Activated B cell treated with CpG ODN at 0.5 μM for 24 hours (primary cell): ENCODE data around the gene GRM3. TPM values are rescaled to one million over a fixed set of nuclear protein-coding genes. Genes with fewer than 3 reads are reported as not detected.

ENCODE experiments used
- ATAC-seq: fragments of 200-7000 bp; cut with Tn5 transposase; one replicate; pipeline ENCODE4 v1.10.0; 2021; ENCODE audit warnings: low read depth, mild to moderate bottlenecking, moderate library complexity
- CTCF ChIA-PET: fragments of 350-600 bp; sonication (Branson Sonifier 250); formaldehyde crosslinking; loops from one replicate; lab custom pipeline; 2021; ENCODE audit warnings: antibody characterized with exemption; lab: Charles Lee
- POLR2A ChIA-PET: fragments of 350-600 bp; sonication (Branson Sonifier 250); formaldehyde crosslinking; loops from one replicate; lab custom pipeline; 2021; ENCODE audit warnings: antibody characterized with exemption; lab: Charles Lee
- DNase-seq: peaks from one replicate; pipeline ENCODE4 v3.0.0; 2022
- H3K27ac Mint-ChIP-seq: one replicate; pipeline ENCODE4 v1.8.0; 2020; ENCODE audit warnings: mixed read lengths
- H3K27me3 Mint-ChIP-seq: one replicate; pipeline ENCODE4 v1.8.0; 2021; ENCODE audit warnings: mixed read lengths
- H3K36me3 Mint-ChIP-seq: one replicate; pipeline ENCODE4 v1.8.0; 2021; ENCODE audit warnings: low read depth, mixed read lengths
- H3K4me1 Mint-ChIP-seq: one replicate; pipeline ENCODE4 v1.8.0; 2021; ENCODE audit warnings: mixed read lengths
- H3K4me3 Mint-ChIP-seq: one replicate; pipeline ENCODE4 v1.8.0; 2020; ENCODE audit warnings: mild to moderate bottlenecking, mixed read lengths
- H3K9me3 Mint-ChIP-seq: one replicate; pipeline ENCODE4 v1.8.0; 2020; ENCODE audit warnings: mixed read lengths
- intact Hi-C: fragments of 100-400 bp; cut with micrococcal nuclease; formaldehyde crosslinking; loops from one replicate; pipeline ENCODE4 v1.15.1; 2024
- total RNA-seq: library from RNA; stranded (reverse); gene quantifications from 2 replicates; pipeline ENCODE4 v1.2.3, GENCODE V29; 2022
- TF ChIP-seq, protein P1 (sequence below): fragments of 200-600 bp; IDR thresholded peaks from one replicate; pipeline ENCODE4 v1.8.0; 2022; ENCODE audit warnings: antibody characterized with exemption, mild to moderate bottlenecking

The GRM3 gene
- total RNA-seq, 1 donor from 2014 or later, result not detected

DNA sequence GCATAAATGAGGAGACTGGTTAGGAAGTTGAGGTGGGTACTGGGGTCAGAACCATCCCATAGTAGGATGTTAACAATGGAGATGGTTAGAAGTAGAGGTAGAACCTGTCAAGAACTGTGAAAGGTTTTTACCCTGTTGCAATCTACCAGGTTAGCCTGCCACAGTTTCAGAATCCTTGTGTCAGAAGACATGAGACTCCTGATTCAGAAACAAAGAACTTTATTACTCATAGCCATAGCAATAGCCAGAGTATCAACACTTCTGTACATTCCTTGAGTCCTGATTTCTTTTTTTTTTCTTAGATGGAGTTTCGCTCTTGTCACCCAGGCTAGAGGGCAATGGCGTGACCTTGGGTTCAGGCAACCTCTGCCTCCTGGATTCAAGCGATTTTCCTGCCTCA, 200.9 kb downstream of the GRM3 start:
- intact Hi-C loops, result no loop called here
- H3K27me3 Mint-ChIP-seq, result no peaks in the 10 kb centered on the region
- H3K36me3 Mint-ChIP-seq, result no peaks in the 10 kb centered on the region
- ChIA-PET POLR2A (no interaction called here), CTCF (no interaction called here)
- DNase-seq, result no peak
- no peaks in the 10 kb centered on the region for H3K9me3 Mint-ChIP-seq
- no peak for ATAC-seq
- H3K27ac Mint-ChIP-seq, result no peak overlapping the region
- TF ChIP-seq, protein P1, sequence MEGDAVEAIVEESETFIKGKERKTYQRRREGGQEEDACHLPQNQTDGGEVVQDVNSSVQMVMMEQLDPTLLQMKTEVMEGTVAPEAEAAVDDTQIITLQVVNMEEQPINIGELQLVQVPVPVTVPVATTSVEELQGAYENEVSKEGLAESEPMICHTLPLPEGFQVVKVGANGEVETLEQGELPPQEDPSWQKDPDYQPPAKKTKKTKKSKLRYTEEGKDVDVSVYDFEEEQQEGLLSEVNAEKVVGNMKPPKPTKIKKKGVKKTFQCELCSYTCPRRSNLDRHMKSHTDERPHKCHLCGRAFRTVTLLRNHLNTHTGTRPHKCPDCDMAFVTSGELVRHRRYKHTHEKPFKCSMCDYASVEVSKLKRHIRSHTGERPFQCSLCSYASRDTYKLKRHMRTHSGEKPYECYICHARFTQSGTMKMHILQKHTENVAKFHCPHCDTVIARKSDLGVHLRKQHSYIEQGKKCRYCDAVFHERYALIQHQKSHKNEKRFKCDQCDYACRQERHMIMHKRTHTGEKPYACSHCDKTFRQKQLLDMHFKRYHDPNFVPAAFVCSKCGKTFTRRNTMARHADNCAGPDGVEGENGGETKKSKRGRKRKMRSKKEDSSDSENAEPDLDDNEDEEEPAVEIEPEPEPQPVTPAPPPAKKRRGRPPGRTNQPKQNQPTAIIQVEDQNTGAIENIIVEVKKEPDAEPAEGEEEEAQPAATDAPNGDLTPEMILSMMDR, result no peak
- no peak overlapping the region for H3K4me3 Mint-ChIP-seq
- H3K4me1 Mint-ChIP-seq, result no peaks in the 10 kb centered on the region

DNA sequence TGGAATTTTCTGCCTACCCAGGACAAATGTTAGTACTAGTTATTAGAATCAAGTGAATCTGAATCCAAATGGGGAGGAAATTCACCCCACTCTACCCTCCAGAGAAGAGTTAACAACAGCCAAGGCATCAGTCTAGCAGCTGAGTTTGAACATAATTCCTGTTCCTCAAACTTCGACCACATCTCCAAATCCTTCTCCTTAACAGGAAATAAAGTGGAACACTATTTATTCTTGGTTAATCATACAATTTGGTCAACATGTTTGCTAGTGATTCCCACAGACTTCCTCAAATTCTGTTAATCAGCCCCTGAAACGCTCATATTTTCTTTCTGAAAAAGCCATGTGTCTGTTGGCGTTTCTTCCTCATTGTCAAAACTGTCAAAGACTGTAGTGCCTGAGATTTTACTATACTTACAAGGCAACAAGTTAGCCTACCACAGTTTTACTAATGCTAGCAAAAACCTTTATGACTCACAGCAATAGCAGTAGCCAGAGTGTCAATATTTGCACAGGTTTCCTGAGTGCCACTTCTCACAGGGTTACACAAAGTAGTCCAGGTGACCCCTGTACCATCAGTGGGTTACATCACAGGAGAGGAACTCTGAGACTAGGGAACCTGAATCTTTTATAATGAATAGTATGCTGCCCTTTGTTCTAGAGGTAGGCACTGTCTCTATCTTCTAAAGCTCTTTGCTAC, 202.9 kb downstream of the GRM3 start:
- Mint-ChIP-seq H3K27ac (no peak overlapping the region), H3K4me3 (no peak overlapping the region), H3K36me3 (no peaks in the 10 kb centered on the region), H3K4me1 (no peaks in the 10 kb centered on the region), H3K9me3 (no peaks in the 10 kb centered on the region), H3K27me3 (no peaks in the 10 kb centered on the region)
- intact Hi-C loops, result no loop called here
- DNase-seq (no peak), ATAC-seq (no peak)
- CTCF ChIA-PET, result no interaction called here
- POLR2A ChIA-PET, result no interaction called here
- TF ChIP-seq, protein P1, result no peak

DNA sequence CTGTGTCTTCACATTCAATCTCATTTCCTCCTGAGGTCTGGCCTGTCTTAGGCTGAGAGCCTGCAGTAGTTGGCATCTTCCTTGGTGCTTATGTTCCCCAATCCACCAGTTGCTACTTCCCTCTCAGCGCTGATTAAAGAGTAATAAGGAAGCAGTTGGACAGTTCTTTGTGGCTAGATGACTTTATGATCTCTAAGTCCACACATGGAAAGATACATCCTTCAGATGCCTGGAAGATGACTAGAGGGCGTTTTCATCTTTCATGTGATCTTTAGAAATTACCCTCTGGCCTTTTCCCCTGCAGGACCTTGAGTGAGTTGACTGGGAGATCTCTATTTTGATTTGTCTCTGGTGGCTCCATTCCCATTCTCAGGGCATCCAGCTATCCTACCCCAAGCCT, 204.5 kb downstream of the GRM3 start:
- no peak overlapping the region for H3K27ac Mint-ChIP-seq
- H3K4me1 Mint-ChIP-seq, result no peaks in the 10 kb centered on the region
- H3K9me3 Mint-ChIP-seq, result no peaks in the 10 kb centered on the region
- DNase-seq (no peak), ATAC-seq (no peak)
- TF ChIP-seq, protein P1, result no peak
- no peak overlapping the region for H3K4me3 Mint-ChIP-seq
- H3K27me3 Mint-ChIP-seq, result no peaks in the 10 kb centered on the region
- H3K36me3 Mint-ChIP-seq, result no peaks in the 10 kb centered on the region
- CTCF ChIA-PET, result no interaction called here
- intact Hi-C loops, result no loop called here
- POLR2A ChIA-PET, result no interaction called here

DNA sequence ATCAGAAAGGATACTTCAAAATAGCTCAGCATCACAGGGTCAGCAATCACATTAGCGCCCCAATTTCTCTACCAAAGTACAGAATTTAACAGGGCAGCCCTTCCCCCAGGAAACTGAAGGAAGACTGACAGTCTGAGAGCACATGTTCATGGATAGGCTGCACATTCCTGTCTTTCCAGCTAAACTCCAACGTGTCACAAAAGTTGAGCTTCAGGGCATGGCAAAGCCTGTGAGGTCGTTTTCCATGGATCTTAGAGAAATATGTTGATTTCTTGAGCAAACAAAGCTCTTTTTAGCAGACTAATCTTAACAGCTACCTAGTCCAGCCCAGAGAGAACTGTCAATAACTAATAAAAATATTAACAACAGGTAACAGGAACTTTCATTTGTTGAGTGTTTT, 207.9 kb downstream of the GRM3 start:
- intact Hi-C loops, result no loop called here
- no peaks in the 10 kb centered on the region for H3K9me3 Mint-ChIP-seq
- ATAC-seq (no peak), DNase-seq (no peak)
- POLR2A ChIA-PET, result no interaction called here
- TF ChIP-seq, protein P1, result no peak
- H3K27me3 Mint-ChIP-seq, result no peaks in the 10 kb centered on the region
- no peaks in the 10 kb centered on the region for H3K36me3 Mint-ChIP-seq
- H3K27ac Mint-ChIP-seq, result no peak overlapping the region
- CTCF ChIA-PET, result no interaction called here
- H3K4me1 Mint-ChIP-seq, result no peaks in the 10 kb centered on the region
- no peak overlapping the region for H3K4me3 Mint-ChIP-seq

DNA sequence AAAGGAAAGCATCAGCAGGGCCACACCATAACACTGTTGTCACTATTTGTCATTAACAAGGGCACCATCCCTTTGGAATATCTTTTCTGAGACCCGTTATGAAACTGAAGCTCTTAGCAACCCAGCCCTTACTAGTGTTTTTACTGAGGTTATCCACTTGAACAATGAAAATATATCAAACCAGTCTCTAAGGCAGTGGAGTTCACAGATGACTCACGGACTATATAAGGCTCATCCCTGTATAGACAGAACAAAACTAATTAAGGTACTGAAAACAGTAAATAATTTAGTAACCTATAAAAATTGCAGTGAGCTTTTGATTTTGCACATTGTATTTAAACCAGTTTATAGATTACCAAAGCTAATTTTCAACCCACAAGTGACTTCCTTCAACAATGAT, 219.7 kb downstream of the GRM3 start:
- TF ChIP-seq, protein P1, result no peak
- no peak overlapping the region for H3K27ac Mint-ChIP-seq
- DNase-seq, result no peak
- peaks cover 3% of the 10 kb centered on the region for H3K27me3 Mint-ChIP-seq
- POLR2A ChIA-PET, result no interaction called here
- ATAC-seq, result no peak
- H3K4me3 Mint-ChIP-seq, result no peak overlapping the region
- no peaks in the 10 kb centered on the region for H3K36me3 Mint-ChIP-seq
- intact Hi-C loops, result no loop called here
- H3K4me1 Mint-ChIP-seq, result no peaks in the 10 kb centered on the region
- CTCF ChIA-PET, result no interaction called here
- H3K9me3 Mint-ChIP-seq, result peaks cover 3% of the 10 kb centered on the region
